Measurements from ENCODE around the gene CCDC146.

DNA sequence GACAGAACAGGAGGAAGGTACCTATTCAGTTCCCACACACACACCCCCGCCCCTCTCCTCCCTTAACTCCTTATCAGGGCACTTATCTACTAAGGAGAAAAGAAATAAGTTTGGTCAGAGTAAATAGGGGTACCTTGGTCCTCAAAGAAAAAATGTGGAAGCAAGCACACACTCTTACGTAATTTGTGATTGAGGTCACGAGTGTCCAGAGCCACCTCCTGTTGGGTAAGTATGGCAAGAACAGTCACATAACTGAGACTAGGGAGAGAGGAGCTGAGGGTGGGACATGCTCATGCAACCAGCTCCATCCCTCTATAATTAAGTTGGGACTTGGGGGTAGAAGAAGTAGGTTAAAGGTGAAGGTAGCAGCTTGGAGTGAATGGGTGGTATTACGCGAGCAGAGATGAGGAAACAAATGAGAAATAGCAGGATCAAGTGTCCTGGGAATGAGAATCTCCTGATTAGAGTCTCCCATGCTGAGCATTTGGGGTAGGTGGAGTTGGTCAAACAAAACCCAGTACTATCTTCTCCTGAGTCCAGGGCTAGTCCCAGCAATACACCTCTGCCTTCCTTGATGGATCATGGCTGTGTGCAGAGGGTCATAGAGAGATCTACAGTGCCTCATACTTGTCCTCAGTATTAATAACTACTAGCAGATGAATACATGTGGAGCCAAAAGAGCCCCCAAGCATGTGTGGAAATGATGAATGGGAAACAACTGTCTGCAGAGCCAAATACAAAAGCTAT is 216.6 kb downstream of the CCDC146 start:
- TF ChIP-seq EZH2 (IDR thresholded peaks at IDR 0.05; ENCODE audit: borderline replicate concordance, insufficient read depth, low read length, poor library complexity, severe bottlenecking) = no peak
- TF ChIP-seq, protein P1, sequence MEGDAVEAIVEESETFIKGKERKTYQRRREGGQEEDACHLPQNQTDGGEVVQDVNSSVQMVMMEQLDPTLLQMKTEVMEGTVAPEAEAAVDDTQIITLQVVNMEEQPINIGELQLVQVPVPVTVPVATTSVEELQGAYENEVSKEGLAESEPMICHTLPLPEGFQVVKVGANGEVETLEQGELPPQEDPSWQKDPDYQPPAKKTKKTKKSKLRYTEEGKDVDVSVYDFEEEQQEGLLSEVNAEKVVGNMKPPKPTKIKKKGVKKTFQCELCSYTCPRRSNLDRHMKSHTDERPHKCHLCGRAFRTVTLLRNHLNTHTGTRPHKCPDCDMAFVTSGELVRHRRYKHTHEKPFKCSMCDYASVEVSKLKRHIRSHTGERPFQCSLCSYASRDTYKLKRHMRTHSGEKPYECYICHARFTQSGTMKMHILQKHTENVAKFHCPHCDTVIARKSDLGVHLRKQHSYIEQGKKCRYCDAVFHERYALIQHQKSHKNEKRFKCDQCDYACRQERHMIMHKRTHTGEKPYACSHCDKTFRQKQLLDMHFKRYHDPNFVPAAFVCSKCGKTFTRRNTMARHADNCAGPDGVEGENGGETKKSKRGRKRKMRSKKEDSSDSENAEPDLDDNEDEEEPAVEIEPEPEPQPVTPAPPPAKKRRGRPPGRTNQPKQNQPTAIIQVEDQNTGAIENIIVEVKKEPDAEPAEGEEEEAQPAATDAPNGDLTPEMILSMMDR (IDR thresholded peaks at IDR 0.05; ENCODE audit: poor library complexity, severe bottlenecking) = no peak
- TF ChIP-seq RAD21 (conservative IDR thresholded peaks at IDR 0.05) = no peak
- TF ChIP-seq, protein P2, sequence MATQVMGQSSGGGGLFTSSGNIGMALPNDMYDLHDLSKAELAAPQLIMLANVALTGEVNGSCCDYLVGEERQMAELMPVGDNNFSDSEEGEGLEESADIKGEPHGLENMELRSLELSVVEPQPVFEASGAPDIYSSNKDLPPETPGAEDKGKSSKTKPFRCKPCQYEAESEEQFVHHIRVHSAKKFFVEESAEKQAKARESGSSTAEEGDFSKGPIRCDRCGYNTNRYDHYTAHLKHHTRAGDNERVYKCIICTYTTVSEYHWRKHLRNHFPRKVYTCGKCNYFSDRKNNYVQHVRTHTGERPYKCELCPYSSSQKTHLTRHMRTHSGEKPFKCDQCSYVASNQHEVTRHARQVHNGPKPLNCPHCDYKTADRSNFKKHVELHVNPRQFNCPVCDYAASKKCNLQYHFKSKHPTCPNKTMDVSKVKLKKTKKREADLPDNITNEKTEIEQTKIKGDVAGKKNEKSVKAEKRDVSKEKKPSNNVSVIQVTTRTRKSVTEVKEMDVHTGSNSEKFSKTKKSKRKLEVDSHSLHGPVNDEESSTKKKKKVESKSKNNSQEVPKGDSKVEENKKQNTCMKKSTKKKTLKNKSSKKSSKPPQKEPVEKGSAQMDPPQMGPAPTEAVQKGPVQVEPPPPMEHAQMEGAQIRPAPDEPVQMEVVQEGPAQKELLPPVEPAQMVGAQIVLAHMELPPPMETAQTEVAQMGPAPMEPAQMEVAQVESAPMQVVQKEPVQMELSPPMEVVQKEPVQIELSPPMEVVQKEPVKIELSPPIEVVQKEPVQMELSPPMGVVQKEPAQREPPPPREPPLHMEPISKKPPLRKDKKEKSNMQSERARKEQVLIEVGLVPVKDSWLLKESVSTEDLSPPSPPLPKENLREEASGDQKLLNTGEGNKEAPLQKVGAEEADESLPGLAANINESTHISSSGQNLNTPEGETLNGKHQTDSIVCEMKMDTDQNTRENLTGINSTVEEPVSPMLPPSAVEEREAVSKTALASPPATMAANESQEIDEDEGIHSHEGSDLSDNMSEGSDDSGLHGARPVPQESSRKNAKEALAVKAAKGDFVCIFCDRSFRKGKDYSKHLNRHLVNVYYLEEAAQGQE (IDR thresholded peaks at IDR 0.05; ENCODE audit: borderline replicate concordance) = no peak
- no peak for TF ChIP-seq SMC3 (conservative IDR thresholded peaks at IDR 0.05; ENCODE audit: poor library complexity)
- TF ChIP-seq MXI1 (conservative IDR thresholded peaks at IDR 0.05; ENCODE audit: poor library complexity, severe bottlenecking) = no peak
- TF ChIP-seq EP300 (conservative IDR thresholded peaks at IDR 0.05; ENCODE audit: poor library complexity, severe bottlenecking) = no peak
- TF ChIP-seq POLR2AphosphoS5 (IDR thresholded peaks at IDR 0.05) = no peak
- no peak for TF ChIP-seq TAF1 (IDR thresholded peaks at IDR 0.05; ENCODE audit: low read depth)

Data from neural cell (in vitro differentiated cells).